Suprapubic skin (tissue), 3 donors: ENCODE measurements around the gene TRIM45.

Experiments
- CTCF ChIP-seq, 2 donors: fragments of 200-600 bp in 1 of 2; fragments of 450-650 bp in 1 of 2; sonication (generic) in 1 of 2; IDR thresholded peaks; one replicate each; pipeline ENCODE4 v1.5.1; 2016 to 2019; ENCODE audit warnings: antibody characterized with exemption in 2 of 2, mild to moderate bottlenecking in 1 of 2, moderate library complexity in 1 of 2
- EP300 ChIP-seq: sonication (generic); formaldehyde crosslinking; IDR thresholded peaks from one replicate; pipeline ENCODE4 v1.6.1; 2017; ENCODE audit warnings: antibody characterized with exemption
- POLR2A ChIP-seq, 2 donors: fragments of 450-650 bp; IDR thresholded peaks; one replicate each; pipeline ENCODE4 v1.6.1; 2017; ENCODE audit warnings: antibody characterized with exemption in 2 of 2, mild to moderate bottlenecking in 2 of 2, moderate library complexity in 2 of 2

GRCh38 chr1:117123274-117123673, 1.7 kb upstream of the TRIM45 start:
- TF ChIP-seq POLR2A (IDR thresholded peaks at IDR 0.05) (no peak), CTCF (IDR thresholded peaks at IDR 0.05) (no peak), EP300 (no peak)
